Non-pigmented ciliary epithelial cell (primary cell): ENCODE data around the gene IDNK.

Experiments used
- DNase-seq: peaks from one replicate; pipeline ENCODE4 v3.0.0-alpha.2; 2010; ENCODE audit warnings: low read depth

The IDNK gene

GRCh38 chr9:83633676-83634075 is 10.7 kb downstream of the IDNK start:
- DNase-seq, result no peak

- no peak for DNase-seq
These were observed 13.9 kb downstream of the IDNK start for GRCh38 chr9:83636813-83637212.

- no peak for DNase-seq
These were observed 14.4 kb downstream of the IDNK start for GRCh38 chr9:83637389-83637788.

- no peak for DNase-seq
These were observed 16.3 kb downstream of the IDNK start for GRCh38 chr9:83639266-83639665.

GRCh38 chr9:83642793-83643192 is 19.9 kb downstream of the IDNK start:
- DNase-seq, result no peak

- no peak for DNase-seq
These were observed 23.7 kb downstream of the IDNK start for GRCh38 chr9:83646500-83647239.

GRCh38 chr9:83649080-83649479 is 26.1 kb downstream of the IDNK start:
- DNase-seq, result no peak

- no peak for DNase-seq
These were observed 26.6 kb downstream of the IDNK start for GRCh38 chr9:83649515-83649914.

GRCh38 chr9:83651558-83651957 is 28.6 kb downstream of the IDNK start:
- DNase-seq, result no peak

- no peak for DNase-seq
These were observed 29.5 kb downstream of the IDNK start for GRCh38 chr9:83652433-83652832.

GRCh38 chr9:83655433-83655832 is 32.5 kb downstream of the IDNK start:
- DNase-seq, result no peak

GRCh38 chr9:83656032-83656680 is 33.2 kb downstream of the IDNK start:
- no peak for DNase-seq

- no peak for DNase-seq
These were observed 34.0 kb downstream of the IDNK start for GRCh38 chr9:83656952-83657351.

- DNase-seq, result no peak
These were observed 40.0 kb downstream of the IDNK start for GRCh38 chr9:83662933-83663332.

- no peak for DNase-seq
These were observed 42.7 kb downstream of the IDNK start for GRCh38 chr9:83665580-83666200.

GRCh38 chr9:83669067-83669466 is 46.1 kb downstream of the IDNK start:
- DNase-seq, result no peak

GRCh38 chr9:83670381-83670780 is 47.4 kb downstream of the IDNK start:
- no peak for DNase-seq

- no peak for DNase-seq
These were observed 48.5 kb downstream of the IDNK start for GRCh38 chr9:83671451-83671850.

- DNase-seq, result no peak
These were observed 52.5 kb downstream of the IDNK start for GRCh38 chr9:83675466-83675865.

GRCh38 chr9:83677596-83677995 is 54.7 kb downstream of the IDNK start:
- DNase-seq, result no peak

- DNase-seq, result no peak
These were observed 57.3 kb downstream of the IDNK start for GRCh38 chr9:83680233-83680632.

GRCh38 chr9:83681490-83681889 is 58.5 kb downstream of the IDNK start:
- DNase-seq, result no peak

GRCh38 chr9:83688921-83689320 is 66.0 kb downstream of the IDNK start:
- no peak for DNase-seq
